ENCODE data around the gene TLCD2. TPM values are rescaled to one million over a fixed set of nuclear protein-coding genes. Genes with fewer than 3 reads are reported as not detected.
A peak's percentile ranks its signal among the peaks of the same experiment; 100 is the strongest.

The TLCD2 gene
- total and polyA plus RNA-seq, 2 experiments from 2014 or later: 0.70 to 1.4 TPM

GRCh38 chr17:1726626-1727257 is 16.6 kb upstream of the TLCD2 start (continued):
- no peak for TF ChIP-seq REST (IDR thresholded peaks at IDR 0.05; ENCODE audit: unreplicated experiment)

DNA sequence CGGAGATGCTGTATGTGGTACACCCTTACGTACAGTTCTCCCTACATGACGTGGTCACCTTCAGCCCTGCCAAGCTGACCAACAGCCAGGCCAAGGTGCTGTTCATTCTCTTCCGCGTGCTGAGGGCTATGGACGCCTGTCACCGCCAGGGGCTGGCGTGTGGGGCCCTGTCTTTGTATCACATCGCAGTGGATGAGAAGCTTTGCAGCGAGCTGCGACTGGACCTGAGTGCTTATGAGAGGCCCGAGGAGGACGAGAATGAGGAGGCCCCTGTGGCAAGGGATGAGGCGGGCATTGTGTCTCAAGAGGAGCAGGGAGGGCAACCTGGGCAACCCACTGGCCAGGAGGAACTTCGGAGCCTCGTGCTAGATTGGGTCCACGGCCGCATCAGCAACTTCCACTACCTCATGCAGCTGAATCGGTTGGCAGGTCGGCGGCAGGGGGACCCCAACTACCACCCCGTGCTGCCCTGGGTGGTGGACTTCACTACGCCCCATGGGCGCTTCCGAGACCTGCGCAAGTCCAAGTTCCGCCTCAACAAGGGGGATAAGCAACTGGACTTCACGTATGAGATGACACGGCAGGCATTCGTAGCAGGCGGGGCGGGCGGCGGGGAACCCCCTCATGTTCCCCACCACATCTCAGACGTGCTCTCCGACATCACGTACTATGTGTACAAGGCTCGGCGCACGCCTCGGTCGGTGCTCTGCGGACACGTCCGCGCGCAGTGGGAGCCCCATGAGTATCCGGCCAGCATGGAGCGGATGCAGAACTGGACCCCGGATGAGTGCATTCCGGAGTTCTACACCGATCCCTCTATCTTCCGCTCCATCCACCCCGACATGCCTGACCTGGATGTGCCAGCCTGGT is 15.7 kb upstream of the TLCD2 start:
- Histone ChIP-seq H2AFZ (no peak overlapping the region), H3K9me2 (ENCODE audit: insufficient read depth) (no peaks in the 10 kb centered on the region)

DNA sequence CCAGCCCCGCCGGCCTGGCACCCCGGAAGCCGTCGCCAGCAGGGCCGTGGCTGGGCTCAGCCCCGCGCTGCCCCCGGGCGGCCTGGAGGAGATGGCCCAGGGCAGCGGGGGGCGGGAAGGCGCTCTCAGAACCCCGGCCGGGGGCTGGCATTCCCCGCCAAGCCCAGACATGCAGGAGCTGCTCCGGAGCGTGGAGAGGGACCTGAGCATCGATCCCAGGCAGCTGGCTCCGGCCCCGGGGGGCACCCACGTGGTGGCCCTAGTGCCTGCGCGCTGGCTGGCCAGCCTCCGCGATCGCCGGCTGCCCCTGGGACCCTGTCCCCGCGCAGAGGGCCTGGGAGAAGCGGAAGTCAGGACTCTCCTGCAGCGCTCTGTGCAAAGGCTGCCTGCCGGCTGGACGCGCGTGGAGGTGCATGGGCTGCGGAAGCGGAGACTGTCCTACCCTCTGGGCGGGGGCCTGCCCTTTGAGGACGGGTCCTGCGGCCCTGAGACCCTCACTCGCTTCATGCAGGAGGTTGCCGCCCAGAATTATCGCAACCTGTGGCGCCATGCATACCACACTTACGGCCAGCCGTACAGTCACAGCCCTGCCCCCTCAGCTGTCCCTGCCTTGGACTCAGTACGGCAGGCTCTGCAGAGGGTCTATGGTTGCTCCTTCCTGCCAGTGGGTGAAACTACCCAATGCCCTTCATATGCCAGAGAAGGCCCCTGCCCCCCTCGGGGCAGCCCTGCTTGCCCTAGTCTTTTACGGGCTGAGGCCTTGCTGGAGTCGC is 14.9 kb upstream of the TLCD2 start:
- Histone ChIP-seq H3K79me2 (replicated peaks; ENCODE audit: insufficient read depth) (no peaks in the 10 kb centered on the region), H3K27ac (ENCODE audit: low read depth) (no peak overlapping the region), H3K27me3 (ENCODE audit: insufficient read depth) (peaks cover 4% of the 10 kb centered on the region; the same call in 1 of the 2 replicates), H3K4me1 (ENCODE audit: insufficient read depth) (no peaks in the 10 kb centered on the region; the same call in 1 of the 2 replicates), H3K4me2 (peak overlapping the region; percentile 89), H3F3A (replicated peaks; ENCODE audit: low read depth) (peaks cover 5% of the 10 kb centered on the region; the same call in 1 of the 2 replicates), H3K9me2 (ENCODE audit: insufficient read depth) (no peaks in the 10 kb centered on the region), H2AFZ (peak overlapping the region; percentile 43; the same call in 1 of the 2 replicates), H3K36me3 (ENCODE audit: insufficient read depth) (no peaks in the 10 kb centered on the region), H4K20me1 (replicated peaks; ENCODE audit: insufficient read depth) (no peaks in the 10 kb centered on the region), H3K4me3 (peak overlapping the region; percentile 68)
- H3K4me3 Mint-ChIP-seq: peak overlapping the region; percentile 69
- ATAC-seq: peak; percentile 34
- peaks cover 32% of the 10 kb centered on the region for H3K27me3 Mint-ChIP-seq (ENCODE audit: insufficient read depth, low read depth, poor library complexity)
- peak; percentile 54 for DNase-seq (ENCODE audit: low spot score)
- H3K9me3 Mint-ChIP-seq: no peaks in the 10 kb centered on the region
- H3K36me3 Mint-ChIP-seq (ENCODE audit: low read depth): peaks cover 4% of the 10 kb centered on the region; the same call in 2 of the 3 replicates
- no peaks in the 10 kb centered on the region; the same call in 2 of the 3 replicates for H3K4me1 Mint-ChIP-seq
- H3K27ac Mint-ChIP-seq: no peak overlapping the region
- TF ChIP-seq EZH2phosphoT487 (IDR thresholded peaks at IDR 0.05; ENCODE audit: unreplicated experiment) (no peak), CREB1 (CRISPR knock-in tag; IDR thresholded peaks at IDR 0.05; ENCODE audit: low read depth) (no peak), STAT1 (IDR thresholded peaks at IDR 0.05; ENCODE audit: unreplicated experiment) (no peak), REST (IDR thresholded peaks at IDR 0.05; ENCODE audit: unreplicated experiment) (no peak), CTCF (conservative IDR thresholded peaks at IDR 0.05; ENCODE audit: low read depth in 2 of 2) (no peak), ZNF331 (CRISPR knock-in tag; IDR thresholded peaks at IDR 0.05; ENCODE audit: low read depth) (no peak)
- TF ChIP-seq, protein P1, sequence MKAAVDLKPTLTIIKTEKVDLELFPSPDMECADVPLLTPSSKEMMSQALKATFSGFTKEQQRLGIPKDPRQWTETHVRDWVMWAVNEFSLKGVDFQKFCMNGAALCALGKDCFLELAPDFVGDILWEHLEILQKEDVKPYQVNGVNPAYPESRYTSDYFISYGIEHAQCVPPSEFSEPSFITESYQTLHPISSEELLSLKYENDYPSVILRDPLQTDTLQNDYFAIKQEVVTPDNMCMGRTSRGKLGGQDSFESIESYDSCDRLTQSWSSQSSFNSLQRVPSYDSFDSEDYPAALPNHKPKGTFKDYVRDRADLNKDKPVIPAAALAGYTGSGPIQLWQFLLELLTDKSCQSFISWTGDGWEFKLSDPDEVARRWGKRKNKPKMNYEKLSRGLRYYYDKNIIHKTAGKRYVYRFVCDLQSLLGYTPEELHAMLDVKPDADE (IDR thresholded peaks at IDR 0.05): no peak

More for the DNA sequence above, 15.7 kb upstream of the TLCD2 start:
- no peaks in the 10 kb centered on the region for H3K4me1 ChIP-seq (ENCODE audit: insufficient read depth)
- peaks cover 4% of the 10 kb centered on the region; the same call in 2 of the 3 replicates for H3K36me3 Mint-ChIP-seq (ENCODE audit: low read depth)
- no peak for DNase-seq (ENCODE audit: low spot score)
- H3K36me3 ChIP-seq (ENCODE audit: insufficient read depth): no peaks in the 10 kb centered on the region
- H3K4me2 ChIP-seq: peak overlapping the region; percentile 89; the same call in 1 of the 2 replicates
- peak overlapping the region; percentile 69 for H3K4me3 Mint-ChIP-seq
- no peaks in the 10 kb centered on the region for H3K79me2 ChIP-seq (replicated peaks; ENCODE audit: insufficient read depth)
- H3F3A ChIP-seq (replicated peaks; ENCODE audit: low read depth): 0 out of 2 replicates have a peak, but pooled peaks cover 5% of the 10 kb centered on the region
- ATAC-seq: no peak
- no peak overlapping the region; the same call in 1 of the 2 replicates for H3K4me3 ChIP-seq
- TF ChIP-seq STAT1 (IDR thresholded peaks at IDR 0.05; ENCODE audit: unreplicated experiment): no peak
- no peak overlapping the region for H3K27ac ChIP-seq (ENCODE audit: low read depth)
- peaks cover 4% of the 10 kb centered on the region; the same call in 1 of the 2 replicates for H3K27me3 ChIP-seq (ENCODE audit: insufficient read depth)
- H3K27ac Mint-ChIP-seq: no peak overlapping the region
- peaks cover 24% of the 10 kb centered on the region for H3K27me3 Mint-ChIP-seq (ENCODE audit: insufficient read depth, low read depth, poor library complexity)
- no peaks in the 10 kb centered on the region for H4K20me1 ChIP-seq (replicated peaks; ENCODE audit: insufficient read depth)
- H3K4me1 Mint-ChIP-seq: no peaks in the 10 kb centered on the region; the same call in 2 of the 3 replicates
- no peaks in the 10 kb centered on the region for H3K9me3 Mint-ChIP-seq

Data from GM23338 (cell line).